T-helper 1 cell (primary cell): ENCODE results near the gene RPS18.
"Not testable (repeated sequence)": the region's sequence is repeated elsewhere in the genome, so short reads cannot be mapped to it uniquely, and the experiment has no call there.

ENCODE experiments used
- DNase-seq, 5 donors: peaks; one replicate each; pipeline ENCODE4 v3.0.0-alpha.2; 2012 to 2020
- total RNA-seq, 4 donors: gene quantifications; one replicate each; lab custom pipeline; 2026; lab: John Stamatoyannopoulos, UW

RPS18 gene
- total RNA-seq = 1,507 to 2,188 (median 1,905) reads per million in 4 donors

DNA sequence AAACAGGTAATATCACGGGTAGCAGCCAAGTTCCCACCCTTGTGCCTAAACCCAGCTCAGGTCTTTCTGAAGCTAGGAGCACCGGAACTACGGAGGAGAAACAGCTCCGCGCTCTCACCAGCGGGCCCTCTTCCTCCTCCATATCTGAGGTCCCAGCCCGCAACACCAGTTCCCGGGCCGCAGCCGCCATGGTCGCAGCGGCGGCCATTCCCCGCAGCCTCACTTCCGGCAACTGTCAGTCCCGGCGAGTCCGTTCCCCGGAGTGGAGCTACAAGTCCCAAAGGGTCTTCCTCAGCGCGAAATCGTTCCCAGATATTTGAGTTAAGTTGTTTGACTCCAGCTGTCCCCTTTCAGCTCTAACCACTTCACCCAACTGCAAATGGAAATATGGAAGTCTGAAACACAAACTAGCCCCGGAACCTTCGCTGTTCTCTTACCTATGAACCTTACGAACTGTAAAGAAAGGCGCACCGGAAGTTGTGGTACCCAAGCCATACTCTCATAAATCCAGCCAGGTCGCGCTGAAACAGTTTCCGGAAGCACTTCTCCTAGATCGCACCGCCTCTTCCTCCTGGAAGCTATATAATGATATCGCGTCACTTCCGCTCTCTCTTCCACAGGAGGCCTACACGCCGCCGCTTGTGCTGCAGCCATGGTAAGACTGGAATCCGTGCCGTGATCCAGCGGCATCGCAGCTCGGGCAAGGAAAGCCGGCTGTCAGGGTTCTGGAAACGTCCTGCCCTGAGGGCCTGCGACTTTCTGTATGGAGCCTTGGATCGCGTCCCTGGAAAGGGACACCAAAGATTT, at the start of gene RPS18, which contains the start of gene VPS52:
Gene RPS18 (plus strand): TSS at position 608 of the 807 bp plus-strand sequence. CDS start 45 bp downstream, at position 653.
Gene VPS52 (minus strand): TSS at position 409 of the 807 bp plus-strand sequence. CDS start 201 bp downstream, at position 208.
- peak; percentile 83 to 98 (median 90) for DNase-seq

DNA sequence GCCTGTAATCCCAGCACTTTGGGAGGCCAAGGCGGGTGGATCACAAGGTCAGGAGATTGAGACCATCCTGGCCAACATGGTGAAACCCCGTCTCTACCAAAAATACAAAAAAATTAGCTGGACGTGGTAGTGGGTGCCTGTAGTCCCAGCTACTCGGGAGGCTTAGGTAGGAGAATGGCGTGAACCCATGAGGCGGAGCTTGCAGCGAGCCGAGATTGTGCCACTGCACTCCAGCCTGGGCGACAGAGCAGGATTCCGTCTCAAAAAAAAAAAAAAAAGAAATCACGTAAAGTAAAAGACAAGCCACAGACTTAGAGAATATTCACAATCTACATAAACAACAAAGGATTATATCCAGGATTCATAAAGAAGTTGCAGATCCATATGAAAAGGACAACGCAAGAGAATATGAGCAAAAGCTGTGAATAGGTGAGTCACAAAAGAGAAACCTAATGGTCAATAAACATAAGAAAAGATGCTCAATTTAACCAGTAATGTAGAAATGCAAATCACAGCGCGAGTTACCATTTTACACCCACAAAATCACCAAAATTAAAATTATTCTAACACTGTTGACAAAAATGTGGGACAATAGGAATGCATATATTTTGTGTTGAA, 45.3 kb upstream of the RPS18 start:
- not testable (repeated sequence) for DNase-seq

DNA sequence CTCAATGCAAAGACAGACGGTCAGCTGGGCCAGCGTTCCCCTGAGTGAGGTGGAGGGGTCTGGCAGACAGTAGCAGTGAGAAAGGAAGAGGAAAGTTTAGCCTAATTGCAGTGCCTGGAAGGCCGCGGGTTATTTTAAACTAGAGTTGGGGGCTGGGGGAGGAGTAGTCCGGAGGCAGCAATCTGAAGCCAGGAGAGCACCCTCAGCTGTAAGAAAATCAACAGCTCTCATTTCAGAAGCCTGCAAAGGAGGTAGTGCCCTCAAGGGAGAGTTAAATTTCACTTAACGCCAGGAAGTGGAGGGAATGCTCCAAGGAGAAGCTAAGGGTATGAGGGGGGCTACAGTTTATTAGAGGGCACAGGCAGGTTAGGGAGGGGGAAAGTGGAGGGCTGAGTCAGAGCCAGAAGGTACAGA, 36.6 kb upstream of the RPS18 start:
- no peak for DNase-seq

DNA sequence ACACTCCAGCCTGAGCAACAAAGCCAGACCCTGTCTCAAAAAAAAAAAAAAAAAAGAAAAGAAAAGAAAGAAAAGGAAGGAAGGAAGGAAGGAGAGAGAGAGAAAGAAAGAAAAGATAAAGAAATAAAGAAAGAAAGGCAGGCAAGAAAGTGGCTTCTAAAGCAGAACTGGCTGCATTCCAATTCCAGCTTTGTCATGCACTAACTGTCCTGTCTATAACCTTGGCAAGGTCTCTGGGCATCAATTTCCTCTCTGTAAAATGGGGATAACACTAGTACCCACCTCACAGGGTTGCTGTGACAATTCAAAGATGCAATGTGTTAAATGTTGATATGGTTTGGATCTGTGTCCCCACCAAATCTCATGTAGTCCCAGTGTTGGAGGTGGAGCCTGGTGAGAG, 35.5 kb upstream of the RPS18 start:
- no peak for DNase-seq

DNA sequence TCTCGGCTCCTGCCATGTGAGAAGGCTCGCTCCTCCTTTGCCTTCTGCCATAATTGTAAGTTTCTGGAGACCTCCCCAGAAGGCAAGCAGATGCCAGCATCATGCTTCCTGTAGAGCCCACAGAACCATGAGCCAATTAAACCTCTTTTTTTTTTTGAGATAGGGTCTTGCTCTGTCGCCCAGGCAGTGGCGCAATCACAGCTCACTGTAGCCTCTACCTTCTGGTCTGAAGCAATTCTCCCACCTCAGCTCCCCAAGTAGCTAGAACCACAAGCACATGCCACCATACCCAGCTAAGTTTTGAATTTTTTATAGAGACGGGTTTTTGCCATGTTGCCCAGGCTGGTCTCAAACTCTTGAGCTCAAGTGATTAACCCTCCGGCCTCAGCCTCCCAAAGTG, 35.0 kb upstream of the RPS18 start:
- DNase-seq = no peak

DNA sequence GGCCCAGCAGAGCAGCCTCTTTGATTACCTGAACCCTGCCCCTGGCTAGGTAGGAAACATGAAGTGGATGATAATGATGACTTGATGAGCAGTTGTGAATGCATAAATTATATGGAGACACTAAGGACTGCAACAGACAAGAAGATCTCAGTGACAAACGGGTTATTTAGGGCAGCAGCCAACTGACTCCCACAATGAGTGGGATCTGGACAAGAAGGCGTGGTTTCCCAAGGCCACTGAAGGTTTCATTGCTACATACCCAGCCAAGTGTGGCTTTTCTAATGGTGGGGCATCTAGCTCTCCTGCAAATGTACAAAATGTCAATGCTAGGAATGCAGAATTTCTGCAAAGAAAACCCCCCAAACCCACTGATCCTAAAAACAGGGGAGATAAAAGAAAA, 34.1 kb upstream of the RPS18 start:
- DNase-seq = no peak

DNA sequence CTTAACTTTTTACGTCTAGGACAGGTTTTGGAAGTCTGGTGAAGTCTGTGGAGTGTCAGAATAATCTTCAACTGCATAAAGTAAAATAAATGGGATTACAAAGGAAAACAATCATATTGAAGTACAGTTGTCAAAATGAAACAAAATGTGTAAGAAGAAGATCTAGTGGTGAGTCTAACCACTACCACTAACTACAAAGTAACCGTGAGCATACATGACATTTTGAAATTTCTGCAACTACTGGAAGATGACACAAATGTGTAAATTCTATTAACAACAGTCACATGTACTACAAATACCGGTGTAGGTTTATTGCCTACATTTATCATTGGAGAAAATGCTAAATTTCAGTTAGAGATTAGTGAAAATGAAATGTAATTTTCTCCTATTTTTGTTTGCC, 29.9 kb upstream of the RPS18 start:
- DNase-seq = peak in 1 of 5 donors; percentile 39

DNA sequence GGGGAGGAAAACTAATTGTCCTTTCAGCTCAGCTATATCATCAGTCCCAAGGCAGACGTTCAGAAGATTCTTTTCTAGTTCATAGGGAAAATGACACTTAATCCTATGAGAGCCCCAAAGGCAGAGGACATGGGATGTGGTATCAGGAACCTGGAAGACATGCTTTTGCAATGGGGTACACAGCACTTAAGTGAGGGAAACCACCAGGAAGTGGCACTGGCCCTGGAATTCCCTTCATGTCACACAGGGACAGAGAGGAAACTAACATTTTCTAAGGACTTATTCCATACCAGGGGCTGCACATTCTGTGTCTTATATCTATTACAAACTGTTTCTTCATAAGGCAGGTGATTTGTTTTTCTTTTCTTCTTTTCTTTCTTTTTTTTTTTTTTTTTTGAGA, 28.4 kb upstream of the RPS18 start:
- DNase-seq = no peak

DNA sequence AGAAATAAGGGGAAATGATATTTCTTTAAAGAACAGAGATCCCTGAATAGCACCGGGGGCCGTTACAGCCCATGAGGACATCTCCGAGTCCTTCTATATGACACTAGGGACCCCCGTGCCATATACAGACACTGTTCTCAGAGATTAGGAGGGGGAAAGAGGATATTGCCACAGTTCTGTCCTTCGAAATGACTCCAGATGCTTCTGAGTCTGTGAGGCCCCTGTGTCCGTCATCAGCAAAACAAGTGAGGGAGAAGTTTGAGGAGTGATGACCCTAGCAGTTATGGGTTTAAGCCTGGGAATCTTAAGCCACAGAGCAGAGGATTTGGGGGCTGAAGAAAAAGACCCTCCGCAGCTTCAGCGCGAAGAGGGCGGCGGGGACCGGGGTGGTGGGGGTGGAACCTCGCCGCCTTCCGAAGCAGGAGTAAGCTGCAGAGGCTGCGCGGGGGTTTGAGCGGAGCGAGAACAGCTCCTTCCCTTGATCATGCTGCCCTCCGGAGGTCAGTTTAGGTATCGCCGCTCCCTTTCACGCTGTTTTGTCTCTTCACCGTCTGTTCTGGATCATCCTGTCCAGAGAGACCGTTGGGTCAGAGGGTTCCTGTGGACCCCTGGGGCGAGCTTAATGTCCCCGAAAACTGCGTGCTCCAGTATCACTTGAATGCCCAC, 23.8 kb upstream of the RPS18 start:
- DNase-seq = peak; percentile 70 to 90 (median 82)

DNA sequence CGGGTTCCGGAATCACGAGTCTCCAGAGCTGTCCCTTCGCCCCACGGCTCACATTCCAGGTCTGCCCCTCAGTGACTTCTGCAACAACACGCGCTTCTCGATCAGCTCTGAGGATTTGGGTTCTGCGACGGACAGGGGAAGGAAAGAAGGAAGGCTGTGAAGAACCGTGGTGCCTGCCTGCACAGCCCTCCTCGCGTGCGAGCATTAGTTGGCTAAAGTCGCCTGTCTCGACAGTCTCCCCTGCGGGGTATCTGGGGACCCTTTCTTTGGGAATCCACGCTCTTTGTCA, 23.3 kb upstream of the RPS18 start:
- DNase-seq = peak in 1 of 5 donors; percentile 26

DNA sequence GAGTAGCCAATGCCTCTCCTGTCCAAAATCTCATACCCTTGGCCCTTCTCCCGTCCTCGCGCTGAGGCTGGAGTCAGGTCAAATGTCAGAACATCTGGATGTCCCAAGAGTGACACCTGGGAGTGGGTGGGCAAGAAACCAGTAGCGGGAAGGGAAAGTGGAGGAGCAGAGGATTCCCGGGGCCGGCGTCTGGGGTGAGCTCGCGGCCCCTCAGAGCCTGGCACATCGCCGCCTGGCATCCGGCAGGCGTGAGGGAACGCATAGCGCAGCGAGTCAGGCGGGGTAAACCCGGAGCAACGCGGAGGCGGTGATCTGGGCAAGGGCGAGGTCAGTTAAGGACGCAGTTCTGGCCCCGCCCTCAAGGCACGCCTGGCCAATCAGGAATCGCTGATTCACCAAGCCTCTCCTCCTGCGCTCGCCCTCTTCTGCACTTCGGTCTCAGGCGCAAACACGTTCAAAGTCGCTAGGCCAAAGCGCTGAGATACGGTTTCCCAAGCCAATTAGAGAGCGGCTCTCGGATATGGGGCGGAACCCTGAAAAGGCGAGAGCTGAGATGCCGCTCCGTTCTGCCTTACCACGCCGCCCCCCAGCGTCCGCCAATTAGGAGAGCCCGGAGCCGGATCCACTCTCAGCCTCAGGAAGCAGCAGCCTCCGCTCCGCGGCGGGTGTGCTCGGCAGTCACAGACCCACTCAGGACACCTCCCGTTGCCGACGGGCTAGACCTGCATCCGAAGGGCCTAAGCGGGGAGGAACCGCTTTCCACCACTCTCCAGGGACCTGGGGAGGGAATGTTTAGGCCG, 22.7 kb upstream of the RPS18 start:
- peak; percentile 93 to 99 (median 93) for DNase-seq

DNA sequence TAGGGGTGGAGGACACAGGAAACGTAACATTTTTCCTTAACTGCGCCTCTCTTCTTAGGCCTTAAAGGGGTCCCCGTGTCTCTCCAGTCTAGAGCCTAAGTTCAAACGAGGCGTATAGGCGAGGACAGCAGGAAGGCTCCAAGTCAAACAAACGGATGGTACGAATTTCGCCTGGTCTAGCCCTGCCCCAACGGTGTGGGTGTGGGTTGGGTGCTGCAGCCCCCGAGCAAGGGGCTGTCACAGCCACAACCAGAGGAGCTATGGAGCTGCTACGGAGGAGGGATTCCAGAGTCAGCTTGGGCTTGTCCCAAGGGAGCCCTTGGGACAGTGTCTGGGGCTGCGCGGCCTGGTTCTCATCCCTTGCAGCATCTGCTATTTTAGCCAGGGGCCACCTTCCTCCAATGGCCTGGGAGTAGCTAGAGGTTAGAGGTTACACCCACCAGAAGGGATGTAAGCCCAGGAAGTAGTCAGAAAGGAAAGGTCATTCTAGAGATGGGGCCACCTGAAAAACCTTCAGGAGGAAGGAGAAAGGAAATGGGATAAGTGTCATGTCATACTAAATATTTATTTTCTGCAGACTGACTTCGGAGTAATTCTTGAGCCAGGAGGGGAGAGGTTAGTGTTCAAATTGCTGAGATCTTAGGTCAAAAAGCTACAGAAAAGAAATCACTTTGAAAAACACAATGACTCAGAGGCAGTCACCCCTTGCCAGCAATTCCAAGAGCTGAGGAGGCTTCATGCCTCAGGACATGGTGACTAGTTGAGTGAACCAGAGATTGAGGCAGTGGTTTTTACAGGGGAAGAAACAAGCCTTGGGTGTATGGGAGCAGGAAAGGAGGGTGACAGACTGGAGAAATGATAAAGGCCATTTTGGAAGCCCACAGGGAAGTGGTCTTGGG, 21.9 kb upstream of the RPS18 start:
- DNase-seq = no peak

DNA sequence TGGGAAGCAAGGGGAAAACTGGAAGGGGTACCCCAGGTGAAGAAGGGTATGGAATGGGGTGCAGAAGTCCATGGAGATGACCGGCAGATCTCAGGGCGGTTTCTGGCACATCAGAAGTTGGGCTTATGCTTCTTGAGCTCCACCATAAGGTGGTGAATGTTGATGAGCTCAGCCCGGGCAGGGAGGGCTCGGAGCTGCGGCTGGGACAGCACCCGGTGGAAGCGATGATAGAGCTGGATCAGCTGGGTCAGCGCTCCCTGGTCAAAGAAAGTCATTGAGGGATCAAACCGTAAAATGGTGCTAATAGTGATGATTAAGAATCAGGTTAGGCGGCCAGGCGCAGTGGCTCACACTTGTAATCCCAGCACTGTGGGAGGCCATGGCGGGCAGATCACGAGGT, 21.1 kb upstream of the RPS18 start:
- DNase-seq = no peak

DNA sequence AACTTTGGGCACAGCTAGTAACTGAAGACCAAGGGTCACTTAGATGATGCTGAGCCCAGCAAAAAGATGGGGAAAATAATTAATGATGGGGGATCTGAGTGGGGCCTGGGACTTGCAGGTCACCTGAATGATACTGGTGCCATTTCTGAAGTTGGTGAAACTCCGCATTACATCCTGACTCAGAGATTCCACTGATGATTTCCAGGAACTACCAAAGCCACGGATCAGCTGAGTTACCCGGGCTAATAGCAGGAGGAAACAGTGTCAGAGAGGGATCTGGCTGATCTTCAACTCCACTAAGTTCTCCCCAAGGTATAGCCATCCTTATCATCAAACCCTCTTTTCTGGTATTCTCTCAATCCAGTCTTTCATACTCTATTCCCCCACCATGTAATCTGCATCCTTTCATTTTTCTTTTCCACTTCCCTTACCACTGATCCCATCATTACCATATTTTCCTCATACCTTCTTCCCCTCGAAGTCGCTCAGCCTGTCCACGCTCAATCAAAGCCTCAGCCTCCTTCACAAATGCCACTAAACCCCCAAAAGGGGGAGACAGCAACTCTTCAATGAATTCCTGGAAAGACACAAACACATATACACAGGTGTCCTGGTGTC, 20.4 kb upstream of the RPS18 start:
- DNase-seq = no peak

DNA sequence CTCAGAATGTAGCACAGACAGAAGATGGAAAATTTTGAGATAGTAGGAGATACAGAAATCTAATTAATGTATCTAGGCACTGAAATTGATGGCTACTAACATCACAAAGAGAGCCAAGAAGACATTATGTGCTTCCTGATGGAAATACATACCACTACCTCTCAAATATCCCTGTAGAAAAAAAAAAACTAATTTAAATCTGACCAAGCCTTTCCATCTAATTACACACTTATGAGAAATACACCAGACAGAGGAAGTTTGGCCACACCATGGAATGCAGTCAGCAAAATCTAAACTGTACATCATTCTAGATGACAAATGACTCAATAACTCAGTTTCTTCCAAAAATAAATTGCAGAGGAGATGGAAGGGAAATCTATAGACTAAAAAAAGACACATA, 19.1 kb upstream of the RPS18 start:
- no peak for DNase-seq

DNA sequence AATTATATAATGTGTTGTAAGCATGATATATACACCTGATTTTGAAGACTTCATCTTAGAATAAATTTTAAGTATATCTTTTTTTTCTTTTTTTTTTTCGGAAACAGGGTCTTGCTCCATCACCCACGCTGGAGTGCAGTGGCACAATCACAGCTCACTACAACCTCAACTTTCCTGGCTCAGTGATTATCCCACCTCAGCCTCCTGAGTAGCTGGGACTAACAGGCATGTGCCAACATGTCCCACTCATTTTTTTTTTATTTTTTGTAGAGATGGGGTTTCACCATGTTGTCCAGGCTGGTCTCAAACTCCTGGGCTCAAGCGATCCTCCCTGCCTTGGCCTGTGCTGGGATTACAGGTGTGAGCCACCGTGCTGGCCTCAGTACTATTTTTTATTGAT, 17.3 kb upstream of the RPS18 start:
- no peak for DNase-seq

DNA sequence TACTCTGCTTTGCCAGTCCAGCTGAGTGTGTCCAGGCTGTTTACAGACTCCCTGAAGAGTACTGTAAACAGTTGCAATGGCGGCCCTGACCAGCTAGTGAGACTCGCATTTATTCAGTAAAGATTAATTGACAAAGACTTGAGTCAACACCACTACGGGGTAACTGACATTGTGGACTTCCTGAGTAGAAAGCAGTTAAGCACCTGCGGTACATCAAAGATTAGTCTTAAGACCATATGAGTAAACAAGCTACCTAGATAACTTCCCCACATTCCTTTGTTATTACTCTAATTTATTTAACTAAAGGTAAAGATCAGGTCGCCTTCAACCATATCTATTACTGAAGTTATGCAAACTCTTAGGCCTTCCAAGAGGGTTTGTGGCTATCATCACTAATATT, 12.8 kb upstream of the RPS18 start:
- no peak for DNase-seq

DNA sequence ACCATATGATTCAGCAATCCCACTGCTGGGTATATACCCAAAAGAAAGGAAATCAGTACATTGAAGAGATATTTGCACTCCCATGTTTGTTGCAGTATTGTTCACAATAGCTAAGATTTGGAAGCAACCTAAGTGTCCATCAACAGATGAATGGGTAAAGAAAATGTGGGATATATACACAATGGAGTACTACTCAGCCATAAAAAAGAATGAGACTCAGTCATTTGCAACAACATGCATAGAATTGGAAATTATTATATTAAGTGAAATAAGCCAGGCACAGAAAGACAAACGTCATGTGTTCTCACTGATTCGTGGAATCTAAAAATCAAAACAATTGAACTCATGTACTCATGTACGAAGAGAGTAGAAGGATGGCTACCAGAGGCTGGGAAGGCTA, 9.4 kb upstream of the RPS18 start:
- not testable (repeated sequence) for DNase-seq

DNA sequence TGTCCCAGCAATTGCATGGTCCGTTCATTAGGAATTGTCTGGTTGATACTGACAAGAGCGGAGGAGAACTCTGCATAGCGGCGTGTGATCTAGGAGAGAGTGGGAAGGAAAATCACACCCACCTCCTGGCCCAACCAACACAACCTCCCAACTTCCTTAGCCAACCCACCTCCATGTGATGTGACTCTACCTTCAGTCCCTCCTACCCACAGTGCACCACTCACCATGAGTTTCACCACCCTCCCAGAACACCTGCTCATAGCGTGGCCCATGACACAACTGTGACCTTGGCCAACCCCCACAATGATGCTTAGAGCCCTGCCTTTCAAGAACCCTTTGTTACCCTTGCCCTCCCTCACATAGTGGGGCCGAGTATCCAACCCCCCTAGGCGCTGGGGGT, 7.9 kb upstream of the RPS18 start:
- no peak for DNase-seq

DNA sequence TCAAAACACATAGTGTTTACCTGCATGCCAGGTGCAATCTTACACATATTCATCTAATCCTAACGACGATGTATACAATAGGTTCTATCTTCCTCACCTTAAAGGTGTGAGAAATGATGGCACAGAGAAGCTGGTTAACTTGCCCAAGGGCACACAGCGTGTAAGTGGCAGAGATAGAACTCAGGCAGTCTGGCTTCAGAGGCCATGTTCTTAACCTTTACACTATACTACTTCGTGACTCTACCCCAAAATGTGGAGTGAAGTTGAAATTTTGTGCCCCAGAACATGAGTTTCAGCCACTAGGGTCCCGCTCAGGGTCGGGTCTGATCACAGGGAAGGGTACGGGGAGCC, 783 bp upstream of the RPS18 start:
- no peak for DNase-seq
